ENCODE data around the gene AP5S1.

AP5S1 gene, protein sequence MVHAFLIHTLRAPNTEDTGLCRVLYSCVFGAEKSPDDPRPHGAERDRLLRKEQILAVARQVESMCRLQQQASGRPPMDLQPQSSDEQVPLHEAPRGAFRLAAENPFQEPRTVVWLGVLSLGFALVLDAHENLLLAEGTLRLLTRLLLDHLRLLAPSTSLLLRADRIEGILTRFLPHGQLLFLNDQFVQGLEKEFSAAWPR

GRCh38 chr20:3820048-3820900, at the start of gene AP5S1:
TSS of gene AP5S1 (plus strand) at chr20:3820547. CDS start at chr20:3822118, 1,571 bp downstream.
- Histone ChIP-seq H3K4me1 (peaks cover 53% of the 10 kb centered on the region), H3K27ac (peak within 1 kb of the TSS; percentile 96), H4K20me1 (no peaks in the 10 kb centered on the region), H3K36me3 (peaks cover 30% of the 10 kb centered on the region), H3K9ac (peak within 1 kb of the TSS; percentile 93), H3K9me3 (no peaks in the 10 kb centered on the region), H3K4me3 (peak within 1 kb of the TSS; percentile 74), H3K27me3 (no peaks in the 10 kb centered on the region), H3K4me2 (peak within 1 kb of the TSS; percentile 88)
- TF ChIP-seq Cebpa-rat (IDR thresholded peaks at IDR 0.05), result no peak

DNA sequence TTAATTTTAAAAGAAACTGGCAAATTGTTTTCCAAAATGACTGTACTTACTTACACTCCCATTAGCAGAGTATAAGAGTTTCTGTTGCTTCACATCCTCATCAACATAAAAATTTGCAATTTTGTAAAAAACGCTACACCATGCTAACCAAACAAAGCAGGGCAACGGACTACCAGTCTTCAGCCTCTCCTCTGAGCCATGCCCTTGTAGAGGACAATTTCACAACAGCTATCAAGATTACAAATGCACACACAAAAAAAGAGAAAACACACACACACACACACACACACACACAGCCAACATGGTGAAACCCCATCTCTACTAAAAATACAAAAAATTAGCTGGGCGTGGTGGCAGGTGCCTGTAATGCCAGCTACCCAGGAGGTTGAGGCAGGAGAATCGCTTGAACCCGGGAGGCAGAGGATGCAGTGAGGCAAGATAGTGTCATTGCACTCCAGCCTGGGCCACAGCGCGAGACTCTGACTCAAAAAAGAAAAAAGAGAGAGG, 48.7 kb upstream of the AP5S1 start:
- Histone ChIP-seq H3K36me3 (no peaks in the 10 kb centered on the region), H3K27ac (no peak overlapping the region), H3K4me1 (peaks cover 31% of the 10 kb centered on the region), H3K9me3 (peaks cover 11% of the 10 kb centered on the region; the same call in 1 of the 2 replicates), H3K4me3 (no peak overlapping the region), H3K4me2 (no peak overlapping the region), H4K20me1 (peaks cover 6% of the 10 kb centered on the region), H3K9ac (no peak overlapping the region), H3K27me3 (peaks cover 13% of the 10 kb centered on the region)
- no peak for TF ChIP-seq Cebpa-rat (IDR thresholded peaks at IDR 0.05)

DNA sequence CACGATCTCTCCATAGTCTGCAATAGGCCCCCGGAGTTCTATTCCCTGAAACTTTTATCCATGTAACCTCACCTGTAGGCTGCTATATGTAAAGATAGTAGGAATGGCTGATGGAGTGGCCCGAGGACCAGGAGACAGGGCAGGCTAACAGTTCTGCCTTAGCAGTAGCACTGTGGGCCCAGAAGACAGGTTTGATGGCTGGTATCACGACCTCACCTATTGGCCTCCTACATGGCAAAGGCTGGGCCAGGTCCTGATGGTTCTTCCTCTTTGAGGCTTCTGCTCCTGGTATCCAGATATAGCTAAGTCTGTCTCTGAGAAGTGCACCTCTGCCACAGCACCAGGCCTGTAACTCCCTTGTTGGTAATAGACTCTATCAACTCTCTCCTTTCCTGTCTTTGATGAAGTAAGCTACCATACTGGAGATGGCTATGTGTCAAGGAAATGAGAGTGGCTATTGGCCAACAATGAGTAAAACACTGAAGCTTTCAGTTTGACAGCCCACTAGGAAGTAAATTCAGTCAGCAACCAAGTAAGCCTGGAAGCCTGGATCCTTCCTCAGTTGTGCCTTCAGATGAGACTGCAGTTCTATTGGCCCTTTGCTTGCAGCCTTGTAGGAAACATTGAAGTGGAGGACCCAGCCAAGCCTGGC, 44.8 kb upstream of the AP5S1 start:
- no peak for TF ChIP-seq Cebpa-rat (IDR thresholded peaks at IDR 0.05)
- H3K27me3 ChIP-seq, result peaks cover 53% of the 10 kb centered on the region

GRCh38 chr20:3777381-3777715, 43.0 kb upstream of the AP5S1 start:
- peak overlapping the region; percentile 66 for H3K4me2 ChIP-seq
- H4K20me1 ChIP-seq, result peaks cover 34% of the 10 kb centered on the region
- no peaks in the 10 kb centered on the region for H3K36me3 ChIP-seq
- H3K4me1 ChIP-seq, result peaks cover 30% of the 10 kb centered on the region
- H3K27ac ChIP-seq, result no peak overlapping the region
- no peak for TF ChIP-seq Cebpa-rat (IDR thresholded peaks at IDR 0.05)
- H3K4me3 ChIP-seq, result peak overlapping the region; percentile 56
- H3K27me3 ChIP-seq, result peaks cover 58% of the 10 kb centered on the region
- no peak overlapping the region for H3K9ac ChIP-seq
- H3K9me3 ChIP-seq, result peaks cover 19% of the 10 kb centered on the region; the same call in 1 of the 2 replicates

More for the DNA sequence above, 44.8 kb upstream of the AP5S1 start:
- Histone ChIP-seq H3K36me3 (no peaks in the 10 kb centered on the region), H4K20me1 (peaks cover 19% of the 10 kb centered on the region; the same call in 1 of the 2 replicates), H3K9ac (no peak overlapping the region), H3K4me2 (no peak overlapping the region), H3K4me1 (peaks cover 23% of the 10 kb centered on the region), H3K27ac (no peak overlapping the region), H3K4me3 (no peak overlapping the region), H3K9me3 (peaks cover 19% of the 10 kb centered on the region; the same call in 1 of the 2 replicates)

- TF ChIP-seq Cebpa-rat (IDR thresholded peaks at IDR 0.05), result no peak
- Histone ChIP-seq H3K36me3 (no peaks in the 10 kb centered on the region), H3K27me3 (peaks cover 58% of the 10 kb centered on the region), H3K4me1 (peaks cover 30% of the 10 kb centered on the region), H4K20me1 (peaks cover 41% of the 10 kb centered on the region), H3K4me2 (peak overlapping the region; percentile 66), H3K27ac (no peak overlapping the region), H3K9ac (no peak overlapping the region), H3K4me3 (peak overlapping the region; percentile 56), H3K9me3 (peaks cover 19% of the 10 kb centered on the region; the same call in 1 of the 2 replicates)
Observed at GRCh38 chr20:3777716-3778629, 42.4 kb upstream of the AP5S1 start.

GRCh38 chr20:3778976-3779375, 41.4 kb upstream of the AP5S1 start:
- H3K4me2 ChIP-seq, result no peak overlapping the region
- no peak for TF ChIP-seq Cebpa-rat (IDR thresholded peaks at IDR 0.05)
- H3K4me3 ChIP-seq, result no peak overlapping the region

GRCh38 chr20:3781153-3781910, 39.0 kb upstream of the AP5S1 start, which contains the start of gene SPEF1:
TSS of gene SPEF1 (minus strand) at chr20:3781448. CDS start at chr20:3781287, 161 bp downstream.
- peak within 1 kb of the TSS; percentile 93 for H3K4me2 ChIP-seq
- H3K4me3 ChIP-seq, result peak within 1 kb of the TSS; percentile 60
- no peak within 1 kb of the TSS for H3K27ac ChIP-seq
- H3K36me3 ChIP-seq, result peaks cover 19% of the 10 kb centered on the region
- TF ChIP-seq Cebpa-rat (IDR thresholded peaks at IDR 0.05), result no peak
- H3K9ac ChIP-seq, result no peak within 1 kb of the TSS
- peaks cover 11% of the 10 kb centered on the region; the same call in 1 of the 2 replicates for H3K9me3 ChIP-seq
- H3K4me1 ChIP-seq, result peaks cover 56% of the 10 kb centered on the region
- peaks cover 72% of the 10 kb centered on the region for H4K20me1 ChIP-seq
- H3K27me3 ChIP-seq, result peaks cover 48% of the 10 kb centered on the region

More at GRCh38 chr20:3778976-3779375, 41.4 kb upstream of the AP5S1 start:
- H3K9ac ChIP-seq, result no peak overlapping the region
- H3K4me1 ChIP-seq, result peaks cover 35% of the 10 kb centered on the region
- H3K36me3 ChIP-seq, result 0 out of 2 replicates have a peak, but pooled peaks cover 7% of the 10 kb centered on the region
- H3K27me3 ChIP-seq, result peaks cover 58% of the 10 kb centered on the region
- H3K9me3 ChIP-seq, result peaks cover 19% of the 10 kb centered on the region; the same call in 1 of the 2 replicates
- H3K27ac ChIP-seq, result no peak overlapping the region
- peaks cover 51% of the 10 kb centered on the region for H4K20me1 ChIP-seq

- H3K27me3 ChIP-seq, result peaks cover 35% of the 10 kb centered on the region
- 0 out of 2 replicates have a peak, but pooled peaks cover 6% of the 10 kb centered on the region for H3K9me3 ChIP-seq
- H3K4me3 ChIP-seq, result no peak overlapping the region
- H3K36me3 ChIP-seq, result peaks cover 19% of the 10 kb centered on the region
- H3K4me2 ChIP-seq, result no peak overlapping the region
- no peak overlapping the region for H3K9ac ChIP-seq
- H3K27ac ChIP-seq, result no peak overlapping the region
- no peak for TF ChIP-seq Cebpa-rat (IDR thresholded peaks at IDR 0.05)
- H4K20me1 ChIP-seq, result peaks cover 71% of the 10 kb centered on the region
- peaks cover 57% of the 10 kb centered on the region for H3K4me1 ChIP-seq
Observed at GRCh38 chr20:3782597-3782996, 37.8 kb upstream of the AP5S1 start.

All from BLaER1 (cell line).